IMR-90 (cell line): ENCODE measurements around the gene LDHAL6B. TPM values are rescaled to one million over a fixed set of nuclear protein-coding genes. Genes with fewer than 3 reads are reported as not detected.

Experiments
- ATAC-seq: fragments of 200-7000 bp; cut with Tn5 transposase; 2 replicates; pipeline ENCODE4 v1.9.1; 2020; ENCODE audit warnings: low read depth, mild to moderate bottlenecking, moderate library complexity
- BruUV-seq: library from RNA; stranded (reverse); fragments of 400-500 nt; replicated peaks from 2 replicates; lab custom pipeline; 2021; lab: Mats Ljungman, UMichigan
- CTCF ChIA-PET: fragments of 300-600 bp; formaldehyde crosslinking; extraction: SDS; loops from one replicate; lab custom pipeline; 2021; ENCODE audit warnings: antibody characterized with exemption; lab: Yijun Ruan, JAX
- POLR2A ChIA-PET: fragments of 300-600 bp; sonication (Branson Sonifier 250); formaldehyde crosslinking; loops from one replicate; lab custom pipeline; 2022; ENCODE audit warnings: antibody characterized with exemption; ENCODE audit not compliant: unreplicated experiment; lab: Charles Lee
- DNase-seq: peaks from one replicate; pipeline ENCODE4 v3.0.0; 2013
- H2AFZ ChIP-seq: replicated peaks from 2 replicates; pipeline ENCODE3; 2013; ENCODE audit warnings: low read length, mild to moderate bottlenecking; ENCODE audit not compliant: poor library complexity
- H2AK5ac ChIP-seq: 2 replicates; pipeline ENCODE4 v1.6.1; 2013; ENCODE audit warnings: low read depth, low read length, inconsistent platforms
- H2AK9ac ChIP-seq: replicated peaks from 2 replicates; pipeline ENCODE3; 2013; ENCODE audit warnings: mild to moderate bottlenecking, low read depth, low read length, moderate library complexity; ENCODE audit not compliant: poor library complexity
- H2BK120ac ChIP-seq: 2 replicates; pipeline ENCODE4 v1.6.1; 2013; ENCODE audit warnings: low read depth, low read length, inconsistent platforms
- H2BK15ac ChIP-seq: 3 replicates; pipeline ENCODE4 v1.6.1; 2013; ENCODE audit warnings: low read depth, low read length, inconsistent platforms
- H2BK20ac ChIP-seq: 2 replicates; pipeline ENCODE4 v1.6.1; 2013; ENCODE audit warnings: low read depth, mild to moderate bottlenecking, inconsistent platforms, low read length, moderate library complexity
- H2BK5ac ChIP-seq: 2 replicates; pipeline ENCODE4 v1.6.1; 2013; ENCODE audit warnings: mild to moderate bottlenecking, low read depth, low read length, inconsistent platforms; ENCODE audit not compliant: poor library complexity, severe bottlenecking
- H3K14ac ChIP-seq: replicated peaks from 2 replicates; pipeline ENCODE4 v1.6.1; 2013; ENCODE audit warnings: low read depth, low read length, inconsistent platforms
- H3K18ac ChIP-seq: 2 replicates; pipeline ENCODE4 v1.6.1; 2013; ENCODE audit warnings: low read depth, low read length, control low read depth
- H3K23ac ChIP-seq: 2 replicates; pipeline ENCODE4 v1.6.1; 2013; ENCODE audit warnings: low read depth, low read length, inconsistent platforms
- H3K27ac ChIP-seq: 2 replicates; pipeline ENCODE4 v1.5.1; 2013; ENCODE audit warnings: mild to moderate bottlenecking, control low read depth, low read length; ENCODE audit not compliant: insufficient read depth
- H3K27me3 ChIP-seq: 2 replicates; pipeline ENCODE4 v1.6.1; 2013; ENCODE audit warnings: low read length; ENCODE audit not compliant: control insufficient read depth, insufficient read depth
- H3K36me3 ChIP-seq: 2 replicates; pipeline ENCODE4 v1.6.1; 2013; ENCODE audit warnings: low read length, mixed read lengths; ENCODE audit not compliant: control insufficient read depth, insufficient read depth
- H3K4ac ChIP-seq: 2 replicates; pipeline ENCODE4 v1.6.1; 2013; ENCODE audit warnings: low read depth, low read length, inconsistent platforms
- H3K4me1 ChIP-seq: 2 replicates; pipeline ENCODE4 v1.6.1; 2013; ENCODE audit warnings: low read length, mixed read lengths; ENCODE audit not compliant: control insufficient read depth, insufficient read depth
- H3K4me2 ChIP-seq: 2 replicates; pipeline ENCODE4 v1.6.1; 2013; ENCODE audit warnings: low read depth, mild to moderate bottlenecking, control low read depth, low read length, moderate library complexity
- H3K4me3 ChIP-seq: 2 replicates; pipeline ENCODE4 v1.5.1; 2013; ENCODE audit warnings: low read depth, mild to moderate bottlenecking, control low read depth, low read length, moderate library complexity; ENCODE audit not compliant: insufficient read depth
- H3K56ac ChIP-seq: 2 replicates; pipeline ENCODE4 v1.6.1; 2013; ENCODE audit warnings: low read length, inconsistent platforms; ENCODE audit not compliant: insufficient read depth; ENCODE audit errors: extremely low read depth
- H3K79me1 ChIP-seq, 2 experiments: 2 replicates each; pipeline ENCODE4 v1.6.1; 2013; ENCODE audit warnings: low read length in 2 of 2, inconsistent platforms in 1 of 2, low read depth in 1 of 2
- H3K9ac ChIP-seq: 2 replicates; pipeline ENCODE4 v1.6.1; 2013; ENCODE audit warnings: low read depth, low read length, control low read depth
- H3K9me1 ChIP-seq: 2 replicates; pipeline ENCODE4 v1.6.1; 2013; ENCODE audit warnings: low read length, inconsistent platforms; ENCODE audit not compliant: insufficient read depth
- H3K9me3 ChIP-seq: 2 replicates; pipeline ENCODE4 v1.6.1; 2013; ENCODE audit warnings: low read length; ENCODE audit not compliant: control insufficient read depth, insufficient read depth
- H4K20me1 ChIP-seq: 2 replicates; pipeline ENCODE4 v1.6.1; 2013; ENCODE audit warnings: low read length, inconsistent platforms; ENCODE audit not compliant: insufficient read depth
- H4K5ac ChIP-seq: 2 replicates; pipeline ENCODE4 v1.6.1; 2013; ENCODE audit warnings: mild to moderate bottlenecking, low read depth, low read length, control low read depth
- H4K8ac ChIP-seq, 2 experiments: 2 replicates each; pipeline ENCODE4 v1.6.1; 2013; ENCODE audit warnings: low read depth in 2 of 2, low read length in 2 of 2, control low read depth in 1 of 2, inconsistent platforms in 1 of 2
- H4K91ac ChIP-seq: 2 replicates; pipeline ENCODE4 v1.6.1; 2013; ENCODE audit warnings: low read depth, low read length, inconsistent platforms; ENCODE audit not compliant: insufficient read depth
- CTCF ChIP-seq: conservative IDR thresholded peaks from 2 replicates; pipeline ENCODE4 v1.5.1; 2012; ENCODE audit warnings: mild to moderate bottlenecking, low read depth, low read length, improper control_type of control experiment
- FOS ChIP-seq: fragments of 150-350 bp; IDR thresholded peaks from 2 replicates; pipeline ENCODE4 v1.6.1; 2016; ENCODE audit warnings: low read depth, low read length
- MAFK ChIP-seq: IDR thresholded peaks from 2 replicates; pipeline ENCODE4 v1.6.1; 2012; ENCODE audit warnings: low read depth, low read length, improper control_type of control experiment
- NFE2L2 ChIP-seq: fragments of 150-350 bp; IDR thresholded peaks from 2 replicates; pipeline ENCODE4 v1.6.1; 2016; ENCODE audit warnings: low read depth, mild to moderate bottlenecking, low read length
- RFX5 ChIP-seq: IDR thresholded peaks from 2 replicates; pipeline ENCODE4 v1.8.0; 2012; ENCODE audit warnings: low read depth, mild to moderate bottlenecking, low read length, moderate library complexity
- WGBS, 2 experiments: methylation state at CpG; one replicate each; pipeline versions ENCODE4 v1.1.5 to v1.1.7; 2013; ENCODE audit warnings: missing lambda C conversion rate in 2 of 2; ENCODE audit not compliant: insufficient read length in 1 of 2; ENCODE audit errors: extremely low coverage in 2 of 2; 5-methylcytosine and 5-hydroxymethylcytosine counted together
- dilution Hi-C: fragments of 300-500 bp; cut with HindIII; formaldehyde crosslinking; loops from one replicate; pipeline ENCODE4 v1.14.3; 2018; ENCODE audit warnings: low sequenced_read_pairs; ENCODE audit not compliant: unreplicated experiment
- in situ Hi-C: fragments of 300-500 bp; cut with MboI; formaldehyde crosslinking; loops from 3 replicates; pipeline ENCODE4 v1.14.3; 2019; ENCODE audit warnings: low sequenced_read_pairs, inconsistent platforms, mixed read lengths
- intact Hi-C: fragments of 100-400 bp; cut with micrococcal nuclease; formaldehyde crosslinking; loops from 2 replicates; pipeline ENCODE4 v1.10.0; 2022
- polyA plus RNA-seq, 3 experiments: library from polyadenylated mRNA; depleted of rRNA; stranded (reverse); fragments of >200 nt; gene quantifications; 2 replicates each; pipeline ENCODE4 v1.2.3, GENCODE V29; 2012; ENCODE audit warnings: low replicate concordance in 1 of 3
- total RNA-seq: library from RNA; depleted of rRNA; stranded (reverse); fragments of >200 nt; gene quantifications from 2 replicates; pipeline ENCODE4 v1.2.3, GENCODE V29; 2012

Gene LDHAL6B
- total and polyA plus RNA-seq, 2 of the 4 experiments (the other 2 are of a cell fraction): not detected

- Histone ChIP-seq H3K27ac (no peak overlapping the region), H3K18ac (no peak overlapping the region), H3K9me1 (peaks cover 18% of the 10 kb centered on the region), H4K91ac (no peak overlapping the region), H4K8ac (no peak overlapping the region), H3K27me3 (no peaks in the 10 kb centered on the region), H2BK5ac (no peak overlapping the region), H3K79me1 (peaks cover 0 to 26% of the 10 kb centered on the region in 2 experiments; a peak in 2 of 4 replicates), H2AK5ac (no peak overlapping the region), H3K14ac (no peak overlapping the region), H3K4me3 (no peak overlapping the region), H2AFZ (no peak overlapping the region), H4K5ac (no peak overlapping the region), H3K4me2 (no peak overlapping the region), H2BK20ac (no peak overlapping the region), H4K20me1 (no peaks in the 10 kb centered on the region), H3K9ac (no peak overlapping the region), H3K9me3 (no peaks in the 10 kb centered on the region), H3K36me3 (peaks cover 20% of the 10 kb centered on the region), H3K56ac (no peak overlapping the region), H3K23ac (no peak overlapping the region), H2AK9ac (no peak overlapping the region), H3K4me1 (peaks cover 9% of the 10 kb centered on the region), H3K4ac (no peak overlapping the region), H2BK120ac (no peak overlapping the region), H2BK15ac (no peak overlapping the region)
- WGBS, 2 experiments: no CpG with 5 or more reads among the region's 2 CpGs
- intact Hi-C loops: no loop called here
- no peak for TF ChIP-seq CTCF
- TF ChIP-seq NFE2L2: no peak
- TF ChIP-seq RFX5: no peak
- no peak for TF ChIP-seq FOS
- TF ChIP-seq MAFK: no peak
- in situ Hi-C loops: no loop called here
- dilution Hi-C loops: no loop called here
- CTCF ChIA-PET: interaction anchor here (0.6 kb wide), 1 partner anchor 46 kb away, joined by 3 read pairs; no protein-coding TSS in a partner anchor
- ATAC-seq (no peak), DNase-seq (no peak)
- BruUV-seq: no TSS peak
- POLR2A ChIA-PET: no interaction called here
Measured at GRCh38 chr15:59197454-59197853, 9.2 kb upstream of the LDHAL6B start.
